Upper lobe of left lung (tissue), 4 donors: ENCODE measurements around the gene CMKLR1.

Source experiments
- CTCF ChIP-seq, 6 experiments: fragments of 450-650 bp in 4 of 6; fragments of 200-600 bp in 2 of 6; sonication (generic) in 2 of 6; IDR thresholded peaks; one replicate each; pipeline ENCODE4 v1.5.1; 2016 to 2019; ENCODE audit warnings: antibody characterized with exemption in 6 of 6
- POLR2A ChIP-seq, 4 donors: fragments of 450-650 bp; IDR thresholded peaks; one replicate each; pipeline ENCODE4 v1.5.1; 2016 to 2017; ENCODE audit warnings: antibody characterized with exemption in 4 of 4, mild to moderate bottlenecking in 2 of 4

DNA sequence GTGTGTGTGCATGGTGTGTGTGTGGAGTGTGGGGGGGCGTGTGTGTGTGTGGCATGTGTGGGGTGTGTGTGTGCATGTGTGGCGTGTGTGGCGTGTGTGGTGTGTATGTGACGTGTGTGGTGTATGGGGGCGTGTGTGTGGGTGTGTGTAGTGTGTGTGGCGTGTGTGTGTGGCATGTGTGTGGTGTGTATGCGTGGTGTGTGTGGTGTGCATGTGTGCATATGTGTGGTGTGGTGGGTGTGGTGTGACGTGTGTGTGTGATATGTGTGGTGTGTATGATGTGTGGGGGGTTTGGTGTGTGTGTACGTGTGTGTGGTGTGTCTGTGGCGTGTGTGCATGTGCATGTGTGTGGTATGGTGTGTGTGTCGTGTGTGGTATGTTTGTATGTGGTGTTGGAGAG lies 24.1 kb upstream of the CMKLR1 start:
- no peak for TF ChIP-seq CTCF (IDR thresholded peaks at IDR 0.05)
- TF ChIP-seq POLR2A (IDR thresholded peaks at IDR 0.05) = no peak
